DND-41 (cell line): Measurements from ENCODE around the gene ZNF638.

Experiments
- ATAC-seq: fragments of 200-7000 bp; cut with Tn5 transposase; 3 replicates; pipeline ENCODE4 v1.9.1; 2021; ENCODE audit warnings: low read depth; ENCODE audit not compliant: insufficient read depth
- DNase-seq: peaks from one replicate; pipeline ENCODE4 v3.0.0-alpha.2; 2020
- H2AFZ ChIP-seq: 2 replicates; pipeline ENCODE4 v1.6.0; 2012; ENCODE audit warnings: low read depth, low read length
- H3K27ac ChIP-seq: 2 replicates; pipeline ENCODE4 v1.5.1; 2012; ENCODE audit warnings: low read length, inconsistent platforms
- H3K27me3 ChIP-seq: fragments of 200-600 bp; sonication (generic); 2 replicates; pipeline ENCODE4 v1.6.0; 2012; ENCODE audit warnings: low read length, mild to moderate bottlenecking, inconsistent platforms; ENCODE audit not compliant: insufficient read depth, poor library complexity
- H3K36me3 ChIP-seq: 2 replicates; pipeline ENCODE4 v1.5.1; 2012; ENCODE audit warnings: low read length, inconsistent platforms; ENCODE audit not compliant: insufficient read depth
- H3K4me1 ChIP-seq: 2 replicates; pipeline ENCODE4 v1.5.1; 2012; ENCODE audit warnings: mild to moderate bottlenecking, low read length; ENCODE audit not compliant: insufficient read depth
- H3K4me2 ChIP-seq: 2 replicates; pipeline ENCODE4 v1.6.0; 2012; ENCODE audit warnings: mild to moderate bottlenecking, moderate library complexity, low read length, inconsistent platforms; ENCODE audit not compliant: insufficient read depth
- H3K4me3 ChIP-seq, 2 experiments: fragments of 200-600 bp in 1 of 2; shearing (Covaris generic) in 1 of 2; 2 replicates each; pipeline ENCODE4 v1.5.1; 2012 to 2016; ENCODE audit warnings: inconsistent platforms in 2 of 2, low read length in 2 of 2, mild to moderate bottlenecking in 2 of 2, low read depth in 1 of 2, moderate library complexity in 1 of 2
- H3K79me2 ChIP-seq: 2 replicates; pipeline ENCODE4 v1.6.0; 2012; ENCODE audit warnings: low read length, inconsistent platforms; ENCODE audit not compliant: insufficient read depth
- H3K9ac ChIP-seq: 2 replicates; pipeline ENCODE4 v1.6.0; 2012; ENCODE audit warnings: low read depth, mild to moderate bottlenecking, inconsistent platforms, low read length, moderate library complexity
- H3K9me3 ChIP-seq: 2 replicates; pipeline ENCODE4 v1.5.1; 2012; ENCODE audit warnings: low read length, moderate library complexity, mild to moderate bottlenecking, inconsistent platforms; ENCODE audit not compliant: insufficient read depth, severe bottlenecking
- H4K20me1 ChIP-seq: 2 replicates; pipeline ENCODE4 v1.6.0; 2012; ENCODE audit warnings: low read length; ENCODE audit not compliant: insufficient read depth
- CTCF ChIP-seq: IDR thresholded peaks from 2 replicates; pipeline ENCODE4 v1.5.1; 2012; ENCODE audit warnings: borderline replicate concordance, low read length, moderate library complexity, mild to moderate bottlenecking; ENCODE audit not compliant: poor library complexity, severe bottlenecking; ENCODE audit errors: extremely low read depth
- EZH2 ChIP-seq: IDR thresholded peaks from 3 replicates; pipeline ENCODE4 v1.6.1; 2012; ENCODE audit warnings: borderline replicate concordance, low read depth, mild to moderate bottlenecking, moderate library complexity, low read length, inconsistent platforms; ENCODE audit not compliant: severe bottlenecking

Gene ZNF638

GRCh38 chr2:71417300-71418202 is 86.0 kb downstream of the ZNF638 start:
- no peak for TF ChIP-seq EZH2
- TF ChIP-seq CTCF: no peak
- Histone ChIP-seq H4K20me1 (no peaks in the 10 kb centered on the region), H2AFZ (peak overlapping the region; percentile 56), H3K9me3 (no peaks in the 10 kb centered on the region), H3K27ac (peak overlapping the region; percentile 55), H3K9ac (peak overlapping the region; percentile 37), H3K27me3 (no peaks in the 10 kb centered on the region), H3K4me3 (peak overlapping the region; percentile 16 to 48; a peak in 3 of 4 replicates), H3K4me2 (peak overlapping the region; percentile 56), H3K36me3 (peaks cover 30% of the 10 kb centered on the region), H3K4me1 (peaks cover 7% of the 10 kb centered on the region; the same call in 1 of the 2 replicates), H3K79me2 (peaks cover 6% of the 10 kb centered on the region; the same call in 1 of the 2 replicates)
- 0 out of 3 replicates have a peak, but pooled peaks have one; percentile 37 for ATAC-seq
- no peak for DNase-seq

- Histone ChIP-seq H3K27me3 (no peaks in the 10 kb centered on the region), H3K9ac (no peak overlapping the region), H3K9me3 (no peaks in the 10 kb centered on the region), H3K36me3 (peaks cover 46% of the 10 kb centered on the region), H2AFZ (no peak overlapping the region), H3K27ac (no peak overlapping the region), H3K4me2 (no peak overlapping the region), H4K20me1 (no peaks in the 10 kb centered on the region), H3K4me1 (peaks cover 7% of the 10 kb centered on the region; the same call in 1 of the 2 replicates), H3K4me3 (no peak overlapping the region), H3K79me2 (peaks cover 6% of the 10 kb centered on the region; the same call in 1 of the 2 replicates)
- DNase-seq (no peak), ATAC-seq (no peak)
- no peak for TF ChIP-seq EZH2
- no peak for TF ChIP-seq CTCF
Measured at GRCh38 chr2:71419145-71419544, 87.6 kb downstream of the ZNF638 start.

GRCh38 chr2:71419976-71420375 is 88.4 kb downstream of the ZNF638 start:
- Histone ChIP-seq H3K9ac (no peak overlapping the region), H3K4me2 (no peak overlapping the region), H2AFZ (no peak overlapping the region), H3K27ac (no peak overlapping the region), H3K36me3 (peaks cover 55% of the 10 kb centered on the region), H3K79me2 (peaks cover 6% of the 10 kb centered on the region; the same call in 1 of the 2 replicates), H3K4me1 (peaks cover 7% of the 10 kb centered on the region; the same call in 1 of the 2 replicates), H3K9me3 (no peaks in the 10 kb centered on the region), H3K4me3 (no peak overlapping the region), H3K27me3 (no peaks in the 10 kb centered on the region), H4K20me1 (no peaks in the 10 kb centered on the region)
- ATAC-seq: no peak
- TF ChIP-seq CTCF: no peak
- TF ChIP-seq EZH2: no peak
- no peak for DNase-seq
